Measurements from ENCODE around the gene NMT2. TPM values are rescaled to one million over a fixed set of nuclear protein-coding genes. Genes with fewer than 3 reads are reported as not detected.

The NMT2 gene
- polyA plus RNA-seq, 1 experiment: 38.2 TPM

DNA sequence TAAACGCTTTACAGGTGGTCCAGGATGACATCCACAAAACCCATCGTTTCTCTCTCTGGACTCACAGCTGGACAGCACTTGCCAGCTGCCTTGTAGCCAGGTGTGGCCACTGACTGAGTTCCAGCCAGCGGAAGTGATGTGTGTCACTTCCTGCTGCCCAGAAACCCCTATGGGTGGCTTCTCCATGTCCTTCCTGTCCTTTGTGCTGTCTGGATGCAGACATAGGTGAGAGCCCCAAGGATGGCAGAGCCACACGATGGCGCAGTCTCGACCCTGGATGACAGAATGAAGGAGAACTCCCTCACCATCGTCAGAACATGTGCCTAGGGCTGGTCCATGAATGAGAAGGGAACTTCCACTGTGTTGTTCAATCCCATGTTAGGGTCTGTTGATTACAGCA is 22.1 kb downstream of the NMT2 start:
- ChIA-PET CTCF (no interaction called here), POLR2A (no interaction called here)
- no peak overlapping the region for H3K27ac ChIP-seq (ENCODE audit: low read depth, low read length)
- DNase-seq (ENCODE audit: low read depth, low spot score): no peak
- TF ChIP-seq, protein P1, sequence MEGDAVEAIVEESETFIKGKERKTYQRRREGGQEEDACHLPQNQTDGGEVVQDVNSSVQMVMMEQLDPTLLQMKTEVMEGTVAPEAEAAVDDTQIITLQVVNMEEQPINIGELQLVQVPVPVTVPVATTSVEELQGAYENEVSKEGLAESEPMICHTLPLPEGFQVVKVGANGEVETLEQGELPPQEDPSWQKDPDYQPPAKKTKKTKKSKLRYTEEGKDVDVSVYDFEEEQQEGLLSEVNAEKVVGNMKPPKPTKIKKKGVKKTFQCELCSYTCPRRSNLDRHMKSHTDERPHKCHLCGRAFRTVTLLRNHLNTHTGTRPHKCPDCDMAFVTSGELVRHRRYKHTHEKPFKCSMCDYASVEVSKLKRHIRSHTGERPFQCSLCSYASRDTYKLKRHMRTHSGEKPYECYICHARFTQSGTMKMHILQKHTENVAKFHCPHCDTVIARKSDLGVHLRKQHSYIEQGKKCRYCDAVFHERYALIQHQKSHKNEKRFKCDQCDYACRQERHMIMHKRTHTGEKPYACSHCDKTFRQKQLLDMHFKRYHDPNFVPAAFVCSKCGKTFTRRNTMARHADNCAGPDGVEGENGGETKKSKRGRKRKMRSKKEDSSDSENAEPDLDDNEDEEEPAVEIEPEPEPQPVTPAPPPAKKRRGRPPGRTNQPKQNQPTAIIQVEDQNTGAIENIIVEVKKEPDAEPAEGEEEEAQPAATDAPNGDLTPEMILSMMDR (IDR thresholded peaks at IDR 0.05; ENCODE audit: low read depth, low read length): no peak
- no peak overlapping the region for H3K4me3 ChIP-seq (ENCODE audit: low read depth, low read length)
- no peaks in the 10 kb centered on the region for H3K9me3 ChIP-seq (ENCODE audit: control insufficient read depth, insufficient read depth, low read length)
- no peaks in the 10 kb centered on the region for H3K27me3 ChIP-seq (ENCODE audit: control insufficient read depth, insufficient read depth, low read length)

DNA sequence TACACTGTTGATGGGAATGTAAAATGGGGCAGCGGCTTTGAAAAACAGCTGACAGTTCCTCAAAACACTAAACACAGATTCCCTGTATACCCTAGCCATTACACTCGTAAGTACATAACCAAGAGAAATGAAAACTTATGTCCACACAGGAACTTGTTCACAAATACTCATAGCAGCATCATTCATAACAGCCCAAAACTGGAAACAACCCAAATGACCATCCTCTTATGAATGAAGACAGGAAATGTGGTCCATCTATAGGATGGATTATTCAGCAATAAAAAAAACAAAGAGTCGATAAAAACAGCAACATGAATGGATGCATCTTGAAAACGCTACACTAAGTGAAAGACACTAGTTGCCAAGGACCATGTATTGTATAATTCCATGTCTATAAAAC is 23.7 kb downstream of the NMT2 start:
- DNase-seq (ENCODE audit: low read depth, low spot score): no peak
- Histone ChIP-seq H3K9me3 (ENCODE audit: control insufficient read depth, insufficient read depth, low read length) (no peaks in the 10 kb centered on the region), H3K4me3 (ENCODE audit: low read depth, low read length) (no peak overlapping the region), H3K27me3 (ENCODE audit: control insufficient read depth, insufficient read depth, low read length) (no peaks in the 10 kb centered on the region), H3K27ac (ENCODE audit: low read depth, low read length) (no peak overlapping the region)
- CTCF ChIA-PET: no interaction called here
- TF ChIP-seq, protein P1 (IDR thresholded peaks at IDR 0.05; ENCODE audit: low read depth, low read length): no peak
- POLR2A ChIA-PET: no interaction called here

DNA sequence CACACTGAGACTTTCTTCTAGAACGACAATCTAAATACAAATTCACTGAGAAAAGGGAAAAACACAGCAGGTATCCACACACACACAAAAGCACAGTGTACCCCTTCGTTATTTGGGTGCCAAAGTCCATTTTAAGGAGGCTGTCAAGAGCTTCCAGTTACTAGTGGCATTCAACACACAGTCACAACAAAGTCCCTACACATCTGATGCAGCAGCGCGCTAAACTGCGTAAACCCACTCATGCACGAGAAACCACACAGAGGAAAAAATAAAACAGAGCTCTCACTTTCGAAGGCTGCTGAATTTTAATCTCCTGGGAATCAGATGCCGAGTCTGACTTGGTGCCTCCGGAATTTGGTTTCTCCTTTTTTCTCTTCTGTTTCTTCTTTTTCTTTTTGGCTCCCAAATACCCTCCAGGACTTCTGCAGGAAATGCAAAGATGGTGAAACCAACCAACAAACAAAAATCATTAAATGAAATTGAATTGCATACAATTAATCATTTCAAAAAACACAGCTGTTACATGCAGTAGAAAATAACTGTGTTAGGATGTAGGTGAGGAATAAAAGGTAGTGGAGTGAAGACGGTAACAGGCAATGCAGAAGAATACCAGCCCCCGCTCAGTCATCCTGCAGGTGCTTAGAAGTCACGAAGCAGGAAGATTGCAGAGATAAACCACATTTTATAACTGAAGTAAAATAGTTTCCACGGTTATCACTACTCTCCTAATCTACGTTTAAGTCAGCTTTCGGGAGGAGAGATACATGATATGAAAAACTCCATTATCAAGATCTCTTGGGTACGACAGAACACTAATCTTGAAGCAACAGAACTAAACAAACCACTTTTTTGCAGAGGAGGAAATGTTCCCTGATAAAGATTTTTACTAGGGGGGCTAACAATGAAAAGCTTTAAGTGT is 27.1 kb downstream of the NMT2 start:
- Histone ChIP-seq H3K9me3 (ENCODE audit: control insufficient read depth, insufficient read depth, low read length) (no peaks in the 10 kb centered on the region), H3K27ac (ENCODE audit: low read depth, low read length) (no peak overlapping the region), H3K27me3 (ENCODE audit: control insufficient read depth, insufficient read depth, low read length) (no peaks in the 10 kb centered on the region), H3K4me3 (ENCODE audit: low read depth, low read length) (no peak overlapping the region)
- ChIA-PET CTCF (no interaction called here), POLR2A (no interaction called here)
- TF ChIP-seq, protein P1 (IDR thresholded peaks at IDR 0.05; ENCODE audit: low read depth, low read length): no peak
- no peak for DNase-seq (ENCODE audit: low read depth, low spot score)

DNA sequence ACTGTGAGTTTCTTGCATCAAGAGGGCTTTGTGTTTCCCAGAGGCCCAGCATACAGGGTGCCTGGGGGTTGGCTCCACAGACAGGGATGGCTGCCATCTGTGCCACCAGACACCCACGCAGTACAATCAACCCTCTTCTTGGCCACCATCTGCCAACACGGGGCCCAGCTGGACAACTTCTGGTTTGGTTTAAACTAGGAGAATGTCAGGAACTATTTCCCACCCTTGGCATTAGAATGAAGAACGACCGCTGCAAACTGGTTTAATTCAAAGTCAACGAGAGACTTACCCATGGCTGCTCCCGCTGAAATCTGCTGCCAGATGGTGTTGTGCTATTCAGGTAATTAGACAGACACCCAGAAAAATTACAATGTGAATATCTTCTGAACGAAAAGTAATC is 27.8 kb downstream of the NMT2 start:
- Histone ChIP-seq H3K27ac (ENCODE audit: low read depth, low read length) (no peak overlapping the region), H3K9me3 (ENCODE audit: control insufficient read depth, insufficient read depth, low read length) (no peaks in the 10 kb centered on the region), H3K27me3 (ENCODE audit: control insufficient read depth, insufficient read depth, low read length) (no peaks in the 10 kb centered on the region), H3K4me3 (ENCODE audit: low read depth, low read length) (no peak overlapping the region)
- TF ChIP-seq, protein P1 (IDR thresholded peaks at IDR 0.05; ENCODE audit: low read depth, low read length): no peak
- no peak for DNase-seq (ENCODE audit: low read depth, low spot score)
- POLR2A ChIA-PET: no interaction called here
- CTCF ChIA-PET: no interaction called here

DNA sequence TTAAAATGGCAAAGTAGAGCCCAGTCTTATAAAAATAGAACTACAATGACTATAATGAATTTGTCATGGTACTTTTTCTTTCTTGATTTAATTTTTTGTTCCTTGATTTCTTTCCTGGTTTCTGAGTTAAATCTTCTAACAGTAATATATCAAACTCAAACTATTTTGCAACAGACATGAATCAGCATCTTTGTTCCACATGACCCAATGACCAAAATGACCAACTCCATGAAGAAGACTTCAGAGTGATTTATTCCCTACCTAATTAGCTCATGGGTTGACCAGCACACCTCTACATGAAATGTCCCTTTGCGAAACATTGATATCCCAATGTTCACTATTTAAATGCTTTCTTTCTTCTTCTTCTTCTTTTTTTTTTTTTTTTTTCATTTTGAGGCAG is 30.9 kb downstream of the NMT2 start:
- no peak overlapping the region for H3K27ac ChIP-seq (ENCODE audit: low read depth, low read length)
- no peak for DNase-seq (ENCODE audit: low read depth, low spot score)
- H3K27me3 ChIP-seq (ENCODE audit: control insufficient read depth, insufficient read depth, low read length): no peaks in the 10 kb centered on the region
- ChIA-PET POLR2A (interaction anchor here (0.5 to 0.7 kb wide), 4 partner anchors 15 to 192 kb away, joined by 5 read pairs; no protein-coding TSS in a partner anchor), CTCF (interaction anchor here (0.7 to 1.0 kb wide), 4 partner anchors 10 to 583 kb away, joined by 3 to 5 read pairs (median 4); no protein-coding TSS in a partner anchor)
- TF ChIP-seq, protein P1 (IDR thresholded peaks at IDR 0.05; ENCODE audit: low read depth, low read length): no peak
- H3K9me3 ChIP-seq (ENCODE audit: control insufficient read depth, insufficient read depth, low read length): no peaks in the 10 kb centered on the region
- no peak overlapping the region for H3K4me3 ChIP-seq (ENCODE audit: low read depth, low read length)
